ENCODE measurements around the gene ARSG.
A peak's percentile ranks its signal among the peaks of the same experiment; 100 is the strongest.
"Not testable (repeated sequence)": the region's sequence is repeated elsewhere in the genome, so short reads cannot be mapped to it uniquely, and the experiment has no call there.

ARSG gene

GRCh38 chr17:68305142-68305541, 13.8 kb downstream of the ARSG start:
- no peak for DNase-seq (ENCODE audit: low read depth, low spot score)

GRCh38 chr17:68306819-68307218, 15.5 kb downstream of the ARSG start:
- DNase-seq (ENCODE audit: low read depth, low spot score) = no peak

- no peak for DNase-seq (ENCODE audit: low read depth, low spot score)
These were observed 16.1 kb downstream of the ARSG start for GRCh38 chr17:68307443-68307842.

- not testable (repeated sequence) for DNase-seq (ENCODE audit: low read depth, low spot score)
These were observed 17.2 kb downstream of the ARSG start for GRCh38 chr17:68308486-68308885.

- not testable (repeated sequence) for DNase-seq (ENCODE audit: low read depth, low spot score)
These were observed 17.9 kb downstream of the ARSG start for GRCh38 chr17:68309066-68309670.

- peak; percentile 7 for DNase-seq (ENCODE audit: low read depth, low spot score)
These were observed 18.9 kb downstream of the ARSG start for GRCh38 chr17:68310152-68310551.

- DNase-seq (ENCODE audit: low read depth, low spot score) = no peak
These were observed 23.7 kb downstream of the ARSG start for GRCh38 chr17:68314916-68315535.

- no peak for DNase-seq (ENCODE audit: low read depth, low spot score)
These were observed 24.6 kb downstream of the ARSG start for GRCh38 chr17:68315930-68316329.

GRCh38 chr17:68317458-68317857, 26.2 kb downstream of the ARSG start:
- DNase-seq (ENCODE audit: low read depth, low spot score) = no peak

GRCh38 chr17:68318103-68318991, 27.1 kb downstream of the ARSG start:
- DNase-seq (ENCODE audit: low read depth, low spot score) = no peak

GRCh38 chr17:68319410-68320162, 28.3 kb downstream of the ARSG start:
- no peak for DNase-seq (ENCODE audit: low read depth, low spot score)

GRCh38 chr17:68320311-68320865, 29.1 kb downstream of the ARSG start:
- no peak for DNase-seq (ENCODE audit: low read depth, low spot score)

GRCh38 chr17:68320943-68321555, 29.8 kb downstream of the ARSG start:
- DNase-seq (ENCODE audit: low read depth, low spot score) = no peak

- no peak for DNase-seq (ENCODE audit: low read depth, low spot score)
These were observed 30.3 kb downstream of the ARSG start for GRCh38 chr17:68321556-68321954.

GRCh38 chr17:68322630-68323029, 31.3 kb downstream of the ARSG start:
- no peak for DNase-seq (ENCODE audit: low read depth, low spot score)

- DNase-seq (ENCODE audit: low read depth, low spot score) = no peak
These were observed 32.8 kb downstream of the ARSG start for GRCh38 chr17:68324114-68324513.

- no peak for DNase-seq (ENCODE audit: low read depth, low spot score)
These were observed 33.5 kb downstream of the ARSG start for GRCh38 chr17:68324654-68325336.

GRCh38 chr17:68325961-68326360, 34.7 kb downstream of the ARSG start:
- no peak for DNase-seq (ENCODE audit: low read depth, low spot score)

GRCh38 chr17:68326681-68327080, 35.4 kb downstream of the ARSG start:
- no peak for DNase-seq (ENCODE audit: low read depth, low spot score)

GRCh38 chr17:68327823-68328557, 36.7 kb downstream of the ARSG start:
- DNase-seq (ENCODE audit: low read depth, low spot score) = no peak
